Prostate gland (tissue), 2 donors: ENCODE measurements around the gene UBASH3B. TPM values are rescaled to one million over a fixed set of nuclear protein-coding genes. Genes with fewer than 3 reads are reported as not detected.

ENCODE experiments used
- DNase-seq: peaks from one replicate; pipeline ENCODE4 v3.0.0-alpha.2; 2019; ENCODE audit warnings: low spot score
- H3K27ac ChIP-seq, 2 donors: fragments of 200-600 bp; sonication (generic); 2 replicates each; pipeline ENCODE4 v1.5.1; 2017 to 2019
- H3K27me3 ChIP-seq: fragments of 200-600 bp; sonication (generic); replicated peaks from 2 replicates; pipeline ENCODE4 v1.5.1; 2019; ENCODE audit not compliant: insufficient read depth
- H3K36me3 ChIP-seq, 2 donors: fragments of 200-600 bp; sonication (generic); 1 replicate in 1 of 2; 2 replicates in 1 of 2; pipeline versions ENCODE4 v1.5.1 to v1.8.1; 2017 to 2019
- H3K4me1 ChIP-seq: fragments of 200-600 bp; sonication (generic); replicated peaks from 2 replicates; pipeline ENCODE4 v1.5.1; 2019
- H3K4me3 ChIP-seq, 2 donors: fragments of 200-600 bp; sonication (generic); 2 replicates each; pipeline ENCODE4 v1.5.1; 2017 to 2019
- H3K9me3 ChIP-seq: fragments of 200-600 bp; sonication (generic); 2 replicates; pipeline ENCODE4 v1.5.1; 2017
- CTCF ChIP-seq, 4 experiments: fragments of 200-600 bp in 2 of 4; fragments of 450-650 bp in 2 of 4; sonication (generic) in 2 of 4; IDR thresholded peaks; 1 replicate in 3 of 4; 2 replicates in 1 of 4; pipeline ENCODE4 v1.5.1; 2016 to 2019; ENCODE audit warnings: antibody characterized with exemption in 4 of 4, mild to moderate bottlenecking in 2 of 4, moderate library complexity in 2 of 4
- POLR2A ChIP-seq: fragments of 450-650 bp; IDR thresholded peaks from one replicate; pipeline ENCODE4 v1.6.1; 2016; ENCODE audit warnings: antibody characterized with exemption, mild to moderate bottlenecking
- POLR2AphosphoS5 ChIP-seq: sonication (generic); formaldehyde crosslinking; IDR thresholded peaks from one replicate; pipeline ENCODE4 v1.6.1; 2017; ENCODE audit warnings: antibody characterized with exemption
- WGBS: methylation state at CpG from one replicate; pipeline ENCODE4 v1.1.5; 2018; 5-methylcytosine and 5-hydroxymethylcytosine counted together
- intact Hi-C: fragments of 100-400 bp; cut with DNase I; formaldehyde crosslinking; loops from one replicate; pipeline ENCODE4 v1.14.2; 2022
- total RNA-seq, 2 donors: library from RNA; depleted of rRNA; stranded (reverse); fragments of >200 nt; gene quantifications; one replicate each; pipeline ENCODE4 v1.1.0, GENCODE V29; 2016

The UBASH3B gene
- total RNA-seq, 2 donors from 2014 or later: 1.9 to 9.9 TPM

GRCh38 chr11:122780296-122780949 lies 124.9 kb downstream of the UBASH3B start:
- H3K4me3 ChIP-seq: no peak overlapping the region
- no peaks in the 10 kb centered on the region for H3K4me1 ChIP-seq
- TF ChIP-seq POLR2A (no peak), CTCF (IDR thresholded peaks at IDR 0.05) (no peak), POLR2AphosphoS5 (no peak)
- H3K36me3 ChIP-seq: no peaks in the 10 kb centered on the region
- no peak for DNase-seq
- 90% methylated on average over 10 of the region's 10 CpGs for WGBS
- no peaks in the 10 kb centered on the region for H3K27me3 ChIP-seq
- H3K9me3 ChIP-seq: no peaks in the 10 kb centered on the region
- intact Hi-C loops: loop anchor here (10.0 kb wide), 1 partner anchor 74 kb away; no protein-coding TSS in a partner anchor
- H3K27ac ChIP-seq: no peak overlapping the region

DNA sequence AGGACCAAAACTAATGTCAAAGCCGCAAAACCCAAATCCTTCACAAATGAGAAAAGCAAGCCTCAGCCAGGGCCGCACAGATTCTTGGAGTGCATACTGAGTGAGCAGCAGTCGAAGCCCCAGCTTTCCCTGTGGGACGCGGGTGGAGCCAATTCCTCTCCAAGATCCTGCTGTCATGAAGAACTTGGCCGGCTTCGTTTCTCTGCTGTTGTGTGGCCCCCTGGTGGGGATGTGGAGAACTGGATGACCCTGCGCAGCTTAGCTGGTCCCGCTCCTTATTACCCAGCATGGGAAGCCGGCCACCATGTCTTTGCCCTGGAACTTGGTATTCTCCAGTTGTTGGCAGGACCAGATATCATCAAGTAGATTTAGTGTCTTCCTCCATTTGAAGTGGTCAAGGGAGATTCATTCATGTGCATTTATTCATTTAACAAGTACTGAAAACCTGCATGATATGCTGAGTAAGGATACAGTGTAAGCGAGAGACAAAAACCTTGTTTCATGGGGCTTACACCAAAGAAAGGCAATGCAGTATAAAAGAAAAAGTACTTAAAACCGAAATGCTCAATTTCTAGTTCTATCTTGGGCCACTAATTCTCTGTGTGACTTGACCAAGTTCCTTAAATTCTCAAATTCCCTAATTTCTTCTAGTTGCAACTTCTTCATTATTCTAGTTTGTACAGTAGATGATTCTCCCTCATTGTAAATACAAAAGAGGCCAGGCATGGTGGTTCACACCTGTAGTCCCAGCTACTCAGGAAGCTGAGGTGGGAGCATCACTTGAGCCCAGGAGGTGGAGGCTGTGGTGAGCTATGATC lies 126.1 kb downstream of the UBASH3B start:
- intact Hi-C loops: loop anchor here (2.0 to 10.0 kb wide), 2 partner anchors 73 to 149 kb away; no protein-coding TSS in a partner anchor

GRCh38 chr11:122782222-122782621 lies 126.7 kb downstream of the UBASH3B start:
- no peak for DNase-seq
- no peaks in the 10 kb centered on the region for H3K27me3 ChIP-seq
- WGBS: 100% methylated on average over 2 of the region's 2 CpGs
- H3K4me1 ChIP-seq: no peaks in the 10 kb centered on the region
- intact Hi-C loops: loop anchor here (2.0 to 10.0 kb wide), 2 partner anchors 73 to 149 kb away; no protein-coding TSS in a partner anchor
- H3K4me3 ChIP-seq: no peak overlapping the region
- no peak overlapping the region for H3K27ac ChIP-seq
- no peaks in the 10 kb centered on the region for H3K9me3 ChIP-seq
- H3K36me3 ChIP-seq: no peaks in the 10 kb centered on the region
- TF ChIP-seq POLR2A (no peak), CTCF (IDR thresholded peaks at IDR 0.05) (no peak), POLR2AphosphoS5 (no peak)

More for the DNA sequence above, 126.1 kb downstream of the UBASH3B start:
- Histone ChIP-seq H3K4me1 (no peaks in the 10 kb centered on the region), H3K27me3 (no peaks in the 10 kb centered on the region), H3K27ac (no peak overlapping the region), H3K9me3 (no peaks in the 10 kb centered on the region), H3K36me3 (no peaks in the 10 kb centered on the region), H3K4me3 (no peak overlapping the region)
- peak; percentile 81 for DNase-seq
- 22% methylated on average over 12 of the region's 12 CpGs for WGBS
- peak; percentile 33 for TF ChIP-seq POLR2AphosphoS5
- TF ChIP-seq CTCF (IDR thresholded peaks at IDR 0.05): peak; percentile 87 to 93 (median 90)
- TF ChIP-seq POLR2A: no peak

- no peak for DNase-seq
- 52% methylated on average over 5 of the region's 5 CpGs for WGBS
- TF ChIP-seq CTCF (IDR thresholded peaks at IDR 0.05) (no peak), POLR2A (no peak), POLR2AphosphoS5 (no peak)
- intact Hi-C loops: loop anchor here (10.0 kb wide), 1 partner anchor 70 kb away; no protein-coding TSS in a partner anchor
- H3K4me1 ChIP-seq: no peaks in the 10 kb centered on the region
- no peak overlapping the region for H3K4me3 ChIP-seq
- H3K27ac ChIP-seq: peak overlapping the region in 1 of 2 donors; percentile 25
- no peaks in the 10 kb centered on the region for H3K27me3 ChIP-seq
- H3K36me3 ChIP-seq: no peaks in the 10 kb centered on the region
- H3K9me3 ChIP-seq: no peaks in the 10 kb centered on the region
Measured at GRCh38 chr11:122784325-122784955, 128.9 kb downstream of the UBASH3B start.
